Cardiac septum (tissue), 1 donor: ENCODE results near the gene DROSHA. TPM values are rescaled to one million over a fixed set of nuclear protein-coding genes. Genes with fewer than 3 reads are reported as not detected.
"Not testable (repeated sequence)": the region's sequence is repeated elsewhere in the genome, so short reads cannot be mapped to it uniquely, and the experiment has no call there.

Experiments used
- DNase-seq: peaks from one replicate; pipeline ENCODE4 v3.0.0-alpha.2; 2020; ENCODE audit warnings: low spot score
- intact Hi-C: fragments of 100-400 bp; cut with DNase I; formaldehyde crosslinking; loops from one replicate; pipeline ENCODE4 v1.14.0; 2022
- total RNA-seq: library from RNA; stranded (reverse); fragmentation: NEBNext Ultra II Directional; extraction: Animal tissue kit (Norgen Biotek cat#: 25700); gene quantifications from one replicate; pipeline ENCODE4 v1.2.1, GENCODE V29; 2021
- donor health status: DM: no; HTN: no; CAD: no.

The DROSHA gene
- total RNA-seq, 1 donor from 2014 or later = 34.1 TPM

GRCh38 chr5:31427013-31427723 is 104.7 kb downstream of the DROSHA start:
- DNase-seq = no peak
- intact Hi-C loops = no loop called here

GRCh38 chr5:31421806-31422586 is 109.9 kb downstream of the DROSHA start:
- intact Hi-C loops = no loop called here
- no peak for DNase-seq

- DNase-seq = no peak
- intact Hi-C loops = no loop called here
Measured at GRCh38 chr5:31417512-31417911, 114.4 kb downstream of the DROSHA start.

GRCh38 chr5:31416547-31416946 is 115.3 kb downstream of the DROSHA start:
- intact Hi-C loops = no loop called here
- no peak for DNase-seq

- intact Hi-C loops = no loop called here
- no peak for DNase-seq
Measured at GRCh38 chr5:31415960-31416359, 115.9 kb downstream of the DROSHA start.

GRCh38 chr5:31415009-31415923 is 116.6 kb downstream of the DROSHA start:
- intact Hi-C loops = no loop called here
- DNase-seq = no peak

GRCh38 chr5:31413030-31413812 is 118.7 kb downstream of the DROSHA start:
- no peak for DNase-seq
- intact Hi-C loops = no loop called here

- no peak for DNase-seq
- intact Hi-C loops = no loop called here
Measured at GRCh38 chr5:31412324-31412723, 119.6 kb downstream of the DROSHA start.

- intact Hi-C loops = no loop called here
- no peak for DNase-seq
Measured at GRCh38 chr5:31410089-31410488, 121.8 kb downstream of the DROSHA start.

- DNase-seq = no peak
- intact Hi-C loops = no loop called here
Measured at GRCh38 chr5:31408814-31409213, 123.1 kb downstream of the DROSHA start.

- intact Hi-C loops = no loop called here
Measured at GRCh38 chr5:31407921-31408693, 123.8 kb downstream of the DROSHA start.

GRCh38 chr5:31404325-31404724 is 127.6 kb downstream of the DROSHA start:
- no peak for DNase-seq
- intact Hi-C loops = no loop called here

More at GRCh38 chr5:31407921-31408693, 123.8 kb downstream of the DROSHA start:
- no peak for DNase-seq

- no peak for DNase-seq
- intact Hi-C loops = no loop called here
Measured at GRCh38 chr5:31401691-31402090, 130.2 kb downstream of the DROSHA start.

GRCh38 chr5:31397926-31398557 is 133.9 kb downstream of the DROSHA start:
- intact Hi-C loops = no loop called here
- DNase-seq = no peak

GRCh38 chr5:31396611-31397295 is 135.1 kb downstream of the DROSHA start:
- DNase-seq = no peak
- intact Hi-C loops = no loop called here

- intact Hi-C loops, DNase-seq: not testable (repeated sequence)
Measured at GRCh38 chr5:31395450-31396045, 136.3 kb downstream of the DROSHA start.

- intact Hi-C loops = no loop called here
- DNase-seq = no peak
Measured at GRCh38 chr5:31393126-31393525, 138.8 kb downstream of the DROSHA start.
